ENCODE measurements around the gene NT5C1A.

Gene NT5C1A

GRCh38 chr1:39684313-39684664 is 12.4 kb upstream of the NT5C1A start:
- TF ChIP-seq FOXP2 (optimal IDR thresholded peaks at IDR 0.05; ENCODE audit: control extremely low read depth, extremely low read length, insufficient read depth) = no peak
- no peak for TF ChIP-seq POLR2AphosphoS5 (IDR thresholded peaks at IDR 0.05; ENCODE audit: borderline replicate concordance, low read depth, low read length)
- TF ChIP-seq EZH2 (IDR thresholded peaks at IDR 0.05) = no peak
- H3K4me3 ChIP-seq = no peak overlapping the region
- no peak for DNase-seq (ENCODE audit: low read depth, low spot score)

GRCh38 chr1:39683591-39684312 is 11.8 kb upstream of the NT5C1A start:
- DNase-seq (ENCODE audit: low read depth, low spot score) = no peak
- Histone ChIP-seq H3K9ac (ENCODE audit: insufficient read length) (no peak overlapping the region), H3K27ac (no peak overlapping the region), H3K4me3 (no peak overlapping the region), H3K36me3 (ENCODE audit: insufficient read depth, low read length) (no peaks in the 10 kb centered on the region), H3K9me3 (ENCODE audit: low read depth, low read length) (no peaks in the 10 kb centered on the region)
- TF ChIP-seq FOXP2 (optimal IDR thresholded peaks at IDR 0.05; ENCODE audit: control extremely low read depth, extremely low read length, insufficient read depth) = no peak
- TF ChIP-seq EZH2 (IDR thresholded peaks at IDR 0.05) = no peak
- no peak for TF ChIP-seq POLR2AphosphoS5 (IDR thresholded peaks at IDR 0.05; ENCODE audit: borderline replicate concordance, low read depth, low read length)

More at GRCh38 chr1:39684313-39684664, 12.4 kb upstream of the NT5C1A start:
- Histone ChIP-seq H3K27ac (no peak overlapping the region), H3K9me3 (ENCODE audit: low read depth, low read length) (no peaks in the 10 kb centered on the region), H3K9ac (ENCODE audit: insufficient read length) (no peak overlapping the region), H3K36me3 (ENCODE audit: insufficient read depth, low read length) (no peaks in the 10 kb centered on the region)

GRCh38 chr1:39681999-39682398 is 10.1 kb upstream of the NT5C1A start:
- DNase-seq (ENCODE audit: low read depth, low spot score) = no peak
- no peaks in the 10 kb centered on the region for H3K36me3 ChIP-seq (ENCODE audit: insufficient read depth, low read length)
- H3K9ac ChIP-seq (ENCODE audit: insufficient read length) = no peak overlapping the region
- no peak overlapping the region for H3K4me3 ChIP-seq
- no peaks in the 10 kb centered on the region for H3K9me3 ChIP-seq (ENCODE audit: low read depth, low read length)
- TF ChIP-seq FOXP2 (optimal IDR thresholded peaks at IDR 0.05; ENCODE audit: control extremely low read depth, extremely low read length, insufficient read depth) (no peak), POLR2AphosphoS5 (IDR thresholded peaks at IDR 0.05; ENCODE audit: borderline replicate concordance, low read depth, low read length) (no peak), EZH2 (IDR thresholded peaks at IDR 0.05) (no peak)
- no peak overlapping the region for H3K27ac ChIP-seq

GRCh38 chr1:39681294-39681693 is 9.4 kb upstream of the NT5C1A start:
- Histone ChIP-seq H3K9me3 (ENCODE audit: low read depth, low read length) (no peaks in the 10 kb centered on the region), H3K4me3 (no peak overlapping the region), H3K27ac (no peak overlapping the region), H3K9ac (ENCODE audit: insufficient read length) (no peak overlapping the region), H3K36me3 (ENCODE audit: insufficient read depth, low read length) (no peaks in the 10 kb centered on the region)
- no peak for DNase-seq (ENCODE audit: low read depth, low spot score)
- TF ChIP-seq EZH2 (IDR thresholded peaks at IDR 0.05) (no peak), FOXP2 (optimal IDR thresholded peaks at IDR 0.05; ENCODE audit: control extremely low read depth, extremely low read length, insufficient read depth) (no peak), POLR2AphosphoS5 (IDR thresholded peaks at IDR 0.05; ENCODE audit: borderline replicate concordance, low read depth, low read length) (no peak)

GRCh38 chr1:39680751-39681150 is 8.8 kb upstream of the NT5C1A start:
- DNase-seq (ENCODE audit: low read depth, low spot score) = no peak
- Histone ChIP-seq H3K27ac (no peak overlapping the region), H3K4me3 (no peak overlapping the region), H3K36me3 (ENCODE audit: insufficient read depth, low read length) (no peaks in the 10 kb centered on the region), H3K9ac (ENCODE audit: insufficient read length) (no peak overlapping the region), H3K9me3 (ENCODE audit: low read depth, low read length) (no peaks in the 10 kb centered on the region)
- TF ChIP-seq FOXP2 (optimal IDR thresholded peaks at IDR 0.05; ENCODE audit: control extremely low read depth, extremely low read length, insufficient read depth) (no peak), EZH2 (IDR thresholded peaks at IDR 0.05) (no peak), POLR2AphosphoS5 (IDR thresholded peaks at IDR 0.05; ENCODE audit: borderline replicate concordance, low read depth, low read length) (no peak)

- Histone ChIP-seq H3K9me3 (ENCODE audit: low read depth, low read length) (no peaks in the 10 kb centered on the region), H3K36me3 (ENCODE audit: insufficient read depth, low read length) (no peaks in the 10 kb centered on the region), H3K9ac (ENCODE audit: insufficient read length) (no peak overlapping the region), H3K4me3 (no peak overlapping the region), H3K27ac (no peak overlapping the region)
- DNase-seq (ENCODE audit: low read depth, low spot score) = no peak
- TF ChIP-seq EZH2 (IDR thresholded peaks at IDR 0.05) (no peak), FOXP2 (optimal IDR thresholded peaks at IDR 0.05; ENCODE audit: control extremely low read depth, extremely low read length, insufficient read depth) (no peak), POLR2AphosphoS5 (IDR thresholded peaks at IDR 0.05; ENCODE audit: borderline replicate concordance, low read depth, low read length) (no peak)
Observed at GRCh38 chr1:39679821-39680220, 7.9 kb upstream of the NT5C1A start.

GRCh38 chr1:39678889-39679288 is 7.0 kb upstream of the NT5C1A start:
- H3K9ac ChIP-seq (ENCODE audit: insufficient read length) = no peak overlapping the region
- DNase-seq (ENCODE audit: low read depth, low spot score) = no peak
- TF ChIP-seq POLR2AphosphoS5 (IDR thresholded peaks at IDR 0.05; ENCODE audit: borderline replicate concordance, low read depth, low read length) (no peak), EZH2 (IDR thresholded peaks at IDR 0.05) (no peak), FOXP2 (optimal IDR thresholded peaks at IDR 0.05; ENCODE audit: control extremely low read depth, extremely low read length, insufficient read depth) (no peak)
- no peak overlapping the region for H3K4me3 ChIP-seq
- no peaks in the 10 kb centered on the region for H3K36me3 ChIP-seq (ENCODE audit: insufficient read depth, low read length)
- no peak overlapping the region for H3K27ac ChIP-seq
- no peaks in the 10 kb centered on the region for H3K9me3 ChIP-seq (ENCODE audit: low read depth, low read length)

GRCh38 chr1:39677645-39678044 is 5.7 kb upstream of the NT5C1A start:
- no peaks in the 10 kb centered on the region for H3K9me3 ChIP-seq (ENCODE audit: low read depth, low read length)
- TF ChIP-seq POLR2AphosphoS5 (IDR thresholded peaks at IDR 0.05; ENCODE audit: borderline replicate concordance, low read depth, low read length) (no peak), FOXP2 (optimal IDR thresholded peaks at IDR 0.05; ENCODE audit: control extremely low read depth, extremely low read length, insufficient read depth) (no peak), EZH2 (IDR thresholded peaks at IDR 0.05) (no peak)
- H3K4me3 ChIP-seq = no peak overlapping the region
- H3K36me3 ChIP-seq (ENCODE audit: insufficient read depth, low read length) = no peaks in the 10 kb centered on the region
- DNase-seq (ENCODE audit: low read depth, low spot score) = no peak
- H3K9ac ChIP-seq (ENCODE audit: insufficient read length) = no peak overlapping the region
- H3K27ac ChIP-seq = no peak overlapping the region
